Stimulated activated memory B cell treated with anti-CD40 and anti-IgM and Interleukin-4, amounts not matched to agents 10 μg/mL and 1 μg/mL and 100 μg/mL, for 72 hours (primary cell): ENCODE results near the gene MAML2.

Source experiments
- ATAC-seq: fragments of 150-1000 bp; cut with Tn5 transposase; 2 replicates; pipeline ENCODE4 v1.10.0; 2021
- H3K27ac Mint-ChIP-seq: one replicate; pipeline ENCODE4 v1.8.0; 2022; ENCODE audit warnings: mild to moderate bottlenecking, mixed read lengths
- H3K27me3 Mint-ChIP-seq: one replicate; pipeline ENCODE4 v1.8.0; 2022; ENCODE audit warnings: mixed read lengths
- H3K36me3 Mint-ChIP-seq: one replicate; pipeline ENCODE4 v1.8.0; 2022; ENCODE audit warnings: mixed read lengths
- H3K4me1 Mint-ChIP-seq: one replicate; pipeline ENCODE4 v1.8.0; 2022; ENCODE audit warnings: mixed read lengths
- H3K4me3 Mint-ChIP-seq: one replicate; pipeline ENCODE4 v1.8.0; 2022; ENCODE audit warnings: mild to moderate bottlenecking, moderate library complexity, mixed read lengths
- H3K9me3 Mint-ChIP-seq: one replicate; pipeline ENCODE4 v1.8.0; 2022; ENCODE audit warnings: mixed read lengths

The MAML2 gene

DNA sequence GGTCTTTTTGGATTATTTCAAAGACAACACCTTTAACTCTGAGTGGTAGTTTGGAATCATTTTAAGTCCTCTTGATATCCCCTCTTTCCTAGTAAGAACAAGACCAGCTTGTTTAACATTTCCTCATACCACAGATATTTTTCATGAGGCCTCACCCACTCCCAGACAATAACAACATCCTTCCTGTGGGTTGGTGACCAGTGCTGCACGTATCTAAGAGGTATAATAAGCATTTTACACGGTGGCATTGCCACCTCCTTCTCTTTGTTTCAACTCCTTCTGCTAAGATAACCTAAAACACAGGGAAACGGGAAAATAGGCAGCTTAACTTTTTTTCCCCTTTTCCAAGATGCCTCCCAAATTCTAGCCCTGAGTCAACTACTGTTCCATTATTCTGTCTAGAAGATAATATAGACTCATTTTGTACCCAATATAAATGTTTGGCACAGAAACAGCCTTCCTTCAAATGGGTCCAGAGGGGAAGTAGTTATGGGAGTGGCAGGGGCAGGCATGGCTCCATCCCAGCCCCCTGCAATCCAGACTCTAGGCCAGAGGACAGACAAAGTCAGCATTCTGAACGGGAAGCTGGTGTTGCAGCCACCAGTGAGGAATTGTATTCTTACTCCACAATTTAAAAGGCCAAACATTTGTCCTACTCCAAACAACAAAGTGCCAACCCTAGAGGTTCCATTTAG is 28.5 kb downstream of the MAML2 start:
- Mint-ChIP-seq H3K4me3 (no peak overlapping the region), H3K27ac (peak overlapping the region; percentile 64), H3K4me1 (peaks cover 57% of the 10 kb centered on the region), H3K9me3 (no peaks in the 10 kb centered on the region), H3K36me3 (peaks cover 29% of the 10 kb centered on the region), H3K27me3 (no peaks in the 10 kb centered on the region)
- ATAC-seq = no peak

DNA sequence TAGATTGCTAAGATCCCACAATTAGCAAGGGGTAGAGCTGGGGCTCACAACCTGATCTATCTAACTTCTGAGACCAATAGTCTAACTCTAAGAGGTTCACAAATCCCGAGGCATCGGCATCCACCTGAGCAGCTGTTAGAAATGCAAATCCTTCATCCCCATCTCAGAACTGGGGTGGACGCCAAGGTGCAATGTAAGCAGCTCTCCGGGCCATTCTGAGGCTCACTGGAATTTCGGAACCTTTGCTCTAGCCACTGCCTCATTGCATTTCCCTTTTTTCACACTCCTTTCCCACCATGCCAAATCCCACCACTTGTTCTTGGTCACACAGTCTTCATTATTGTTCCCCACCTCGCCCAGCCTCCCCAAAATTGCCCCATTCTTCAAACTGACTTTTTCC is 29.8 kb downstream of the MAML2 start:
- no peak for ATAC-seq
- H3K4me1 Mint-ChIP-seq = peaks cover 67% of the 10 kb centered on the region
- no peak overlapping the region for H3K4me3 Mint-ChIP-seq
- H3K36me3 Mint-ChIP-seq = peaks cover 29% of the 10 kb centered on the region
- no peaks in the 10 kb centered on the region for H3K9me3 Mint-ChIP-seq
- H3K27me3 Mint-ChIP-seq = no peaks in the 10 kb centered on the region
- H3K27ac Mint-ChIP-seq = no peak overlapping the region

DNA sequence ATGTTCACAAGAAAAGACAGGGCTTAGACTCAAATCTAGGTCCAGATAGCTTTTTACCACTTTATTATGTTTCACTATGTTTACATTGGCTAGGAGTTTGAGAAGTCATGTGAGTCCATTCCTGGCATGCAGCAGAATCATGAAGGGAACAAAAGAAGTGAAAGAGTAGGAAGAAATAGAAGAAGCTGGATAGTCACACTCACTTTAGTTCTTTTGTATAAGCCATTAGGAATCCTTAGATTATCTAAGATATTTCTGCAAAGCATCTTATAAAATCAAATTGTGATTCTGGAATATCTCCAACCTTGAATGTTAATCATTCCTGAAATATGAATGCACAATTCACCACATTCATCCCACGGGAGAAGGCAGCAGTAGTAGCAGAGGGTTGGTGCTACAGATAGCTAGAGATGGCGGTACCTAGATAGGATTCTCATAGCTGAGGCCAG is 31.9 kb downstream of the MAML2 start:
- Mint-ChIP-seq H3K9me3 (no peaks in the 10 kb centered on the region), H3K4me3 (no peak overlapping the region), H3K4me1 (peaks cover 71% of the 10 kb centered on the region), H3K27ac (no peak overlapping the region), H3K36me3 (peaks cover 16% of the 10 kb centered on the region), H3K27me3 (no peaks in the 10 kb centered on the region)
- no peak for ATAC-seq

DNA sequence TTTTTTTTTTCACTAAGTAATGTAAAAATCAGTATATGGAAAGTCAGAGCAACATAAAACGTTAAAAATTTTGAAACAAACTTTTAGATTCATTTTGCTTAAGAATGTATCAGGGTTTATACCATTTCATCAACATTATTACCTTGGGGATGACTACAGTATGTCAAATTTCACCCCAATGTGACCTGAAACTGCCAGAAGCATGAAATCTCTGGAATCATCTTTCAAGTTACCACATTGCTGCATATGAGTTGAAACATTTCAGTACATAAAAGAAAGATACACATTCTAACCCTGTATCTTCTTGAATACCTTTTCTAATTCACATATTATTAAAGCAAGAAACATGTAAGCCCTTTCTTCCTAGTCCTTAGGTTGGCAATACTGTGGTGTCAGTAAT is 32.8 kb downstream of the MAML2 start:
- H3K27ac Mint-ChIP-seq = no peak overlapping the region
- no peaks in the 10 kb centered on the region for H3K27me3 Mint-ChIP-seq
- no peak overlapping the region for H3K4me3 Mint-ChIP-seq
- H3K36me3 Mint-ChIP-seq = peaks cover 13% of the 10 kb centered on the region
- no peak for ATAC-seq
- H3K4me1 Mint-ChIP-seq = peaks cover 63% of the 10 kb centered on the region
- H3K9me3 Mint-ChIP-seq = no peaks in the 10 kb centered on the region

DNA sequence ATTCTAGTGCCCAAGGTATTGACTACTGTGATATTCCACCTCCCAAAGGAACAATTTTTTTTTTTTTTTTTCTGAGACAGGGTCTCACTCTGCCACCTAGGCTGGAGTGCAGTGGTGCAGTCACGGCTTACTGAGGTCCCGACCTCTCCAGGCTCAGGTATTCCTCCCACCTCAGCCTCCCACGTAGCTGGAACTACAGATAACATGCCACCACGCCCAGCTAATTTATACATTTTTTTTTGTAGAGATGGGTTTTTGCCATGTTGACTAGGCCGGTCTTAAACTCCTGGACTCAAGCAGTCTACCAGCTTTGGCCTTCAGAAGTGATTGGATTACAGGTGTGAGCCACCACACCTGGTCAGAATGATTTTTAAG is 33.4 kb downstream of the MAML2 start:
- H3K4me1 Mint-ChIP-seq = peaks cover 57% of the 10 kb centered on the region

DNA sequence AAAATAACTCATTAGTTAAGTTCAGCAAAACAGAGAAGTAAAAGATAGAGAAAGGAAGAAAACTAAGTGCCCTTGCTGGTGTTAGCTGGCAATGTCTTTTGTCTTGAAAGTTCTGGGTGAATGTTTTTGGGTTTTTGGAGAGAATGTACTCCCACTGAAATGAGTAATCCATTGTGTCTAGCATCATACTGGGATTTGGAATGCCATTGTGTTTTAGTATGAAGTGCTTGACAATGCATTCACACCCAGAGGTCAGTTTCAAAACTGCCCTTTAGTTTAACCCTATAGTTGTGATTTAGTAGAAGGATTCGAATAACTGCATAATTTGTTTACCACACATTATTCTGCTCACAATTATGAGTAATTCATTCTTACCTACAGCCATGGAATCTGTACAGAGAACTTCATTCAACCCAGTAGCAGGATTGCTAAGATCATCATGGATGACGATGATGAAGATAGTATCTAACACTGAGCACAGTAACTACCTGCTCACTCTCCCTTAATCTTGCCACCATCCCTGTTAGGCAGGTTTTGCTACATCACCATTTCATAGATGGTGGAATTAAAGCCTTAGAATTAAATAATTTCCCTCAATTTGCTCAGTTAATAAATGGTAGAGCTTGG is 33.9 kb downstream of the MAML2 start:
- no peaks in the 10 kb centered on the region for H3K27me3 Mint-ChIP-seq
- H3K4me3 Mint-ChIP-seq = no peak overlapping the region
- H3K36me3 Mint-ChIP-seq = peaks cover 6% of the 10 kb centered on the region
- no peak overlapping the region for H3K27ac Mint-ChIP-seq
- H3K4me1 Mint-ChIP-seq = peaks cover 53% of the 10 kb centered on the region
- no peaks in the 10 kb centered on the region for H3K9me3 Mint-ChIP-seq
- ATAC-seq = no peak

More for the DNA sequence above, 33.4 kb downstream of the MAML2 start:
- Mint-ChIP-seq H3K4me3 (no peak overlapping the region), H3K27me3 (no peaks in the 10 kb centered on the region), H3K27ac (no peak overlapping the region), H3K36me3 (peaks cover 11% of the 10 kb centered on the region), H3K9me3 (no peaks in the 10 kb centered on the region)
- ATAC-seq = no peak

DNA sequence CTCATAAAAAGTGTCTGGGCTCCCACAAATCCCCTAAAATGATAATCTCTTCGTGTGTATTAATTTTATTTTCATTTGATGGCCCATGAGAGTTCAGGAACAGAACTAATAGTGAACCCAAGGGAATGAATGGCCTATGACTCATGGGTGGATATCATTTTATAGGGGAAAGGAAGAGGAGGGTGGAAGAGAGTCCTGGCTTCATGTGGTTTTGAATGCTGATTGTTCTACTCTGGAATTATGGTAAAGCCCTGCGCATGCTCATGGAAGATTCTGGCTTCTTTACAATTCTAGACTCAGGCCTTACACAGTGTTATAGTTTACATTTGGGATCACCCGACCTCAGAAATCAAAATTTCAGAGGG is 35.2 kb downstream of the MAML2 start:
- Mint-ChIP-seq H3K36me3 (peaks cover 6% of the 10 kb centered on the region), H3K27me3 (no peaks in the 10 kb centered on the region), H3K4me3 (no peak overlapping the region), H3K9me3 (no peaks in the 10 kb centered on the region), H3K4me1 (peaks cover 49% of the 10 kb centered on the region), H3K27ac (peak overlapping the region; percentile 0)
- ATAC-seq = no peak

DNA sequence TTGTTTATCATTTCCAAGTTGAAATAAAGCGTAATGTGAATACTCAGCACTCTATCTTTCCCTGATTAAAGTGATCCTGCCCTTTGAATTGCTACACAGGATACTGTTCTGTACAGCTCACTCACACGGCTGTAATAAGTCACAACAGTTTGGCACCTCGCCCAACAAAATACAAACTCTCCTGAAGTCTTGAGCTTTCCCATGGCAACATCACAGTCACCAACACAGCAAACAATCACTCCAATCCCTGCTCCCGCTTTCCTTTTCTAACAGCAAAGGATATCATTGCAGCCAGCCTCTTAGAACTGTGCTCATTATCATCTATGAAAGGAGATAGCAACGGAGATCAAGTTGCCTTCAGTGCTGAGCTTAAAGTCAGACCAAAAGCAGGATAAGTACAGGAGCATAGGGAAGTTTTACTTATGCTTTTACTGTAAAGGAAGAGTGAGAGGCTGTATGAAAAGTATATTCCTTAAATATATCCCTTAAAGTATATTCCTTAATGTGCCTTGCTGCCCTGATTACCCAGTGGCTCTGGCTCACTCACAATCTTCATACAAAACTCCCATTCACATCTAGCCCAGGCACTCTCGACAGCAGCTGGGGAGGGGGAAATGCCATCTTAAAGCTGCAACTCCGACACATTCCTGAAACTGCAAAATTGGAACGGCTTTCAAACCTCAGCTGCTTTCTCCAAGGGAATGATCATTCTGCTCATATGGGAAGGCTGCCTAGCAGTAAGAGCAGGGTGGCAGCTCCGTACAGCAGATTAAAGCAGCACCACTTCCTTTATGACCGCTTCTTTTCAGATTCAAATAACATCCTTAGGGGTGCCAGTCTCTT is 35.8 kb downstream of the MAML2 start:
- ATAC-seq = no peak
- Mint-ChIP-seq H3K36me3 (peaks cover 6% of the 10 kb centered on the region), H3K27ac (peak overlapping the region; percentile 0), H3K9me3 (no peaks in the 10 kb centered on the region), H3K27me3 (no peaks in the 10 kb centered on the region), H3K4me1 (peaks cover 55% of the 10 kb centered on the region), H3K4me3 (no peak overlapping the region)

DNA sequence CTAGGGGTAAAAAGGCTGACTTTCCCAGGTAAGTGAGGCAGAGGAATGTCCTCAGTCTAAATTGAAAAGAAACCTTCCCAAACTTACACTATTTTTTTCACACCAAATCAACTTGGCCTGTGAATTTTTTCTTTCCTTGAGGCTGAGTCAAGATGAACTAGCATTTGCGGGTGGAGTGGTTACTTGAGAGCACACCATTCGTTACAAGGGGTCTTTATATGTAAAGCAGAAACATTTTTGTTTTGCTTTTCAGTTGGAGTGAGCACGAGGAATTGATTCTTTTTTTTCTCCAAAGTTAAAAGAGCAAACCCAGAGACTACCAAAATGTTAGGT is 36.4 kb downstream of the MAML2 start:
- H3K9me3 Mint-ChIP-seq = no peaks in the 10 kb centered on the region
- H3K27me3 Mint-ChIP-seq = no peaks in the 10 kb centered on the region
- H3K4me3 Mint-ChIP-seq = no peak overlapping the region
- peaks cover 59% of the 10 kb centered on the region for H3K4me1 Mint-ChIP-seq
- ATAC-seq = no peak
- peak overlapping the region; percentile 0 for H3K27ac Mint-ChIP-seq
- peaks cover 6% of the 10 kb centered on the region for H3K36me3 Mint-ChIP-seq

DNA sequence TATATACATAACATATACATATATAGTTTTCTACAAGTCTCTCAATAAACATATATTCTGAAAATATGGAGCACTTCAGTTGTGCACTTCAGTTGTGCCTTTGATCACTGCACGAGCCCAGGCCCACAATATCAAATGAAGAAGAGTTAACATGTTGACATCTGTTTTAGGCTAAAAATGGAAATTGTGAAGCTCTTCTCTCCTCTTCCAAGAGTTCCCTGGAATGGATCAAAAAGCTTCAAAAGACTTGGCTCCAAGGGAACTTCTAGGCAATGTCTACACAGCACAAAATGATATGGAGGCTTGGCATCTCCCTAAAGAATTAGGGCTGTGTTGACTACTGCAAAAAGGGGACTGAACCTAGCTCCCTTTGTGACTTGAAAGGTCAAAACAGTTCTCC is 36.9 kb downstream of the MAML2 start:
- no peaks in the 10 kb centered on the region for H3K9me3 Mint-ChIP-seq
- peaks cover 56% of the 10 kb centered on the region for H3K4me1 Mint-ChIP-seq
- ATAC-seq = no peak
- no peaks in the 10 kb centered on the region for H3K27me3 Mint-ChIP-seq
- peaks cover 3% of the 10 kb centered on the region for H3K36me3 Mint-ChIP-seq
- H3K27ac Mint-ChIP-seq = no peak overlapping the region
- no peak overlapping the region for H3K4me3 Mint-ChIP-seq

DNA sequence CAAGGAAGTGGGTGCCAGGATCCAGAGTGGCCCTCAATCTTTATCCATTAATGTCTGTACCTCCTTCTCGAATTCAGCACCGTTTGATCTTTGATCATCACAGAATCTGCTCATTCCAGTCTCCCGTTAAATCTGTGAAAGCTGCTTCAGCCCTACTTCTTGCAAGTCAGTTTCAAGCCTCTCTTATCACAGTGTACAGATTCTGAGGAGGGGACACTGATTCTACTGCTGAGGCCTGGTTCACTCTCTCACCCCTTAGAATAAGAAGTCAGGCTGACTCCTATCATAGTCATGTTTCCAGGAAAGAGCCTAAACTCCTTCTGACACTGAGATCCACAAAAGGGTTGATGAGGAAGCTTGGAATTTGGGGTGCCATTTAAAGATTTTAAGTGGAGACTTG is 39.0 kb downstream of the MAML2 start:
- peaks cover 60% of the 10 kb centered on the region for H3K4me1 Mint-ChIP-seq
- no peak for ATAC-seq
- no peaks in the 10 kb centered on the region for H3K9me3 Mint-ChIP-seq
- H3K4me3 Mint-ChIP-seq = no peak overlapping the region
- H3K27me3 Mint-ChIP-seq = no peaks in the 10 kb centered on the region
- H3K27ac Mint-ChIP-seq = peak overlapping the region; percentile 56
- H3K36me3 Mint-ChIP-seq = no peaks in the 10 kb centered on the region

DNA sequence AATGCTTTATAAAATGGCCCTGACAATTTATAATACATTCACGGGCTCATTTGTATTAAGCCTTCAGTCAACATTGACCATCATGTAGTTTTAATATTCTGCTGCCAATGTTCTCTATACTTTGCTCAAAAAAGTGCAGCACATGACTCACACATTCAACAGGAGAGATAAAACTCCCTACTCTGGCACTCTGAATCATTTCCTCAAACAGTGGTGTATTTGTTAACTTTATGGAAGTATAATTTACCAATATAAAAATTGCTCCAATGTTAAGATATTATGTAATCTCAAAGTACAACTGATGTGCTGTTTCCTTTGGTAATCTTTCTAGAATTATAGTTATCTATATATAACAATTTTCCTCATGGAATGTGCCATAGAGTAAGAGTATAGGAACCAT is 39.9 kb downstream of the MAML2 start:
- Mint-ChIP-seq H3K9me3 (no peaks in the 10 kb centered on the region), H3K4me3 (no peak overlapping the region), H3K4me1 (peaks cover 61% of the 10 kb centered on the region), H3K27me3 (no peaks in the 10 kb centered on the region), H3K27ac (no peak overlapping the region), H3K36me3 (peaks cover 4% of the 10 kb centered on the region)
- no peak for ATAC-seq

DNA sequence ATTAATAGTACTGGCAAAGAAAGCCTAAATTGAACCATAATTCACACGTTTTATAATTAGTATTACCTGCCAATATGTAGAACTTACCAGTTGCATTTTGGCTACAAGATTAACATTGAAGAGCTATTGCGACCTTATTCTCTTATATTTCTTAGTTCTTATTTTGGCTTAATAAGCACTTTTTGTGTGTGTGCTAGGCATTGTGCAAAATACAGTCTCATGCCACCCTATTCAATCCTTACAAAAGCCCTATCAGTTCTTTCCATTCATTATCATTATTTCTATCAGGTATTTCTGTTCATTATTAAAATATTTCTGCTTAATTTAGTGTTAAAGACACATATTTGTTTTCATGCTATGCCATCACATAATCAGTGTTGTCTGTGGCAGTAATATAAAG is 41.2 kb downstream of the MAML2 start:
- Mint-ChIP-seq H3K4me1 (peaks cover 52% of the 10 kb centered on the region), H3K27ac (no peak overlapping the region), H3K4me3 (no peak overlapping the region), H3K36me3 (peaks cover 10% of the 10 kb centered on the region), H3K9me3 (no peaks in the 10 kb centered on the region), H3K27me3 (no peaks in the 10 kb centered on the region)
- ATAC-seq = no peak

DNA sequence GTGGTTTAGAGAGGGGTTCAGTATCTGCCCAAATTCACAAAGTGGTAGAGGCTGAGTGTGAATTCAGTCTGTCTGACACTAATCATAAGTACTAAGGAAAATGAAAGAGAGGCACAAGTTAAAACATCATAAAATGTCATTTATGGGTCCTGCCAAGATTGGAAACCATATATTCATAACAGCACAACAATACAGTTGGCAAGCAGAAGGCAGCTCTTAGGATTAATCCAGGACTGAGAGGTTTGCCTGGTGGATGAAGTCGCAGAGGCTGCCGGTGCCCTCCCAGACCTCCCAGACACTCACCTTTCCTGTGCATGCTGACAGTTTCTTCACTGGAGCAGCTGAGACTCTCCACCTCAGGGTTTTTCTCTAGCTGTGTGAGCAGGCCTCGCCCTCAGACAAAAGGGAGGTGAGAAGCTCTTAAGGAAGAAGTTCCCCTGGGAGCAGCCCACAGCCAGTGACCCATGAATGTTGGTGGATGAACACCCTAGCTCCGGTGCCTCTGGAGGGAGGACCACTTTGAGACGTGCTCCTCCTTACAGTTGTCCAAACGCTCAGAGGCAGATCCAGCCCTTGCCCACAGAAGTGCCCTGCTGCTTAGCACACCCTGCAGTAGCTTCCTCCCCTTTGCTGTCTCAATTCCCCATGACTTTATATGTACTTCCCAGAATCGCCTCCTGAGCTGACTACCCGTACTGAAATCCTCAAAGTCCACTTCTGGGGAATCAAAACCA is 43.7 kb downstream of the MAML2 start:
- Mint-ChIP-seq H3K9me3 (no peaks in the 10 kb centered on the region), H3K27me3 (no peaks in the 10 kb centered on the region), H3K27ac (peak overlapping the region; percentile 3), H3K4me1 (peaks cover 54% of the 10 kb centered on the region), H3K36me3 (peaks cover 10% of the 10 kb centered on the region), H3K4me3 (no peak overlapping the region)
- peak; percentile 50 for ATAC-seq

DNA sequence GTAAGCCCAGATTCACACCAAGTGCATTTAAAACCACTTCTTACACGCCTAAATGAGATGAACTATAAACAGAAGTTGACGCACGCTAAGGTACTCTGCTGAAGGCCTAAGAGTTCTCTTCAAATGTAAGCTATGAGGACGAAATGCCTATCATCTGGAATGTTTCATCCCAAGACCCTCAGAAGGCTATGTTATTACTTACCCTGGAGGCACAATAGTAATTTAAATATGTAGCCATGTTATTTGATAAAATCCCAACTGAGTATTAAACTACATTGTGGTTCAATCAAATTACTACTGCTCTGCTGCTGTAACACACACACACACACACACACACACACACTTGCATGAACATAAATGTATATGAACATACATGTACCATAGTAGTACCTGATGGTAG is 47.6 kb downstream of the MAML2 start:
- Mint-ChIP-seq H3K27ac (peak overlapping the region; percentile 70), H3K9me3 (no peaks in the 10 kb centered on the region), H3K4me3 (no peak overlapping the region), H3K36me3 (peaks cover 16% of the 10 kb centered on the region), H3K27me3 (no peaks in the 10 kb centered on the region), H3K4me1 (peaks cover 62% of the 10 kb centered on the region)
- ATAC-seq = no peak
